SK-N-SH (cell line): ENCODE measurements around the gene GALNT1. TPM values are rescaled to one million over a fixed set of nuclear protein-coding genes. Genes with fewer than 3 reads are reported as not detected.

Experiments used
- CTCF ChIA-PET: fragments of 300-600, 350-600 bp; formaldehyde crosslinking; extraction: SDS; loops from one replicate; lab custom pipeline; 2021; lab: Yijun Ruan, JAX
- POLR2A ChIA-PET: fragments of 350-600 bp; sonication (Branson Sonifier 250); formaldehyde crosslinking; extraction: SDS; loops from one replicate; lab custom pipeline; 2020; ENCODE audit warnings: antibody characterized with exemption, inconsistent platforms; lab: Yijun Ruan, JAX
- DNase-seq: peaks from one replicate; pipeline ENCODE4 v3.0.0; 2012
- H2AFZ ChIP-seq: fragments of 200-600 bp; sonication (generic); 2 replicates; pipeline ENCODE4 v1.8.1; 2016; ENCODE audit warnings: antibody characterized with exemption, mild to moderate bottlenecking, low read depth
- H3F3A ChIP-seq: fragments of 200-600 bp; sonication (generic); replicated peaks from 2 replicates; pipeline ENCODE3; 2016; ENCODE audit warnings: antibody characterized with exemption, mild to moderate bottlenecking; ENCODE audit not compliant: insufficient read depth
- H3K27ac ChIP-seq, 2 experiments: fragments of 200-500 bp in 1 of 2; fragments of 200-600 bp in 1 of 2; sonication (Bioruptor generic) in 1 of 2; sonication (generic), shearing (Covaris generic) in 1 of 2; 2 replicates each; pipeline versions ENCODE4 v1.5.1 to v1.6.1; 2014 to 2016; ENCODE audit warnings: low read depth in 2 of 2, inconsistent platforms in 1 of 2, low read length in 1 of 2, mild to moderate bottlenecking in 1 of 2, mixed read lengths in 1 of 2
- H3K27me3 ChIP-seq: fragments of 200-600 bp; sonication (generic), shearing (Covaris generic); 2 replicates; pipeline ENCODE4 v1.6.1; 2016; ENCODE audit warnings: mixed run types; ENCODE audit not compliant: insufficient read depth
- H3K36me3 ChIP-seq, 2 experiments: fragments of 200-500 bp in 1 of 2; fragments of 200-600 bp in 1 of 2; sonication (Bioruptor generic) in 1 of 2; sonication (generic) in 1 of 2; replicated peaks in 1 of 2; 2 replicates each; pipeline versions ENCODE3 to v1.5.1; 2014 to 2016; ENCODE audit warnings: low read length in 1 of 2, mild to moderate bottlenecking in 1 of 2; ENCODE audit not compliant: insufficient read depth in 2 of 2, control insufficient read depth in 1 of 2
- H3K4me1 ChIP-seq, 2 experiments: fragments of 200-500 bp in 1 of 2; fragments of 200-600 bp in 1 of 2; sonication (Bioruptor generic) in 1 of 2; sonication (generic), shearing (Covaris generic) in 1 of 2; 2 replicates each; pipeline versions ENCODE4 v1.5.1 to v1.6.1; 2014 to 2016; ENCODE audit warnings: low read depth in 1 of 2, low read length in 1 of 2, mixed run types in 1 of 2; ENCODE audit not compliant: insufficient read depth in 2 of 2, control insufficient read depth in 1 of 2
- H3K4me2 ChIP-seq: fragments of 200-600 bp; sonication (generic), shearing (Covaris generic); 2 replicates; pipeline ENCODE4 v1.6.1; 2017; ENCODE audit warnings: mixed run types
- H3K4me3 ChIP-seq, 2 experiments: fragments of 200-500 bp in 1 of 2; fragments of 200-600 bp in 1 of 2; sonication (Bioruptor generic) in 1 of 2; sonication (generic), shearing (Covaris generic) in 1 of 2; 2 replicates each; pipeline versions ENCODE4 v1.5.1 to v1.8.1; 2014 to 2016; ENCODE audit warnings: low read depth in 2 of 2, inconsistent platforms in 1 of 2, low read length in 1 of 2, mild to moderate bottlenecking in 1 of 2, mixed read lengths in 1 of 2, moderate library complexity in 1 of 2
- H3K79me2 ChIP-seq: fragments of 200-600 bp; sonication (generic); 2 replicates; pipeline ENCODE4 v1.8.1; 2017; ENCODE audit warnings: mild to moderate bottlenecking; ENCODE audit not compliant: insufficient read depth
- H3K9ac ChIP-seq: fragments of 200-600 bp; sonication (generic); 2 replicates; pipeline ENCODE4 v1.6.1; 2017; ENCODE audit warnings: mixed run types
- H3K9me2 ChIP-seq: fragments of 200-600 bp; sonication (generic); 2 replicates; pipeline ENCODE4 v1.6.1; 2017; ENCODE audit warnings: mixed run types
- H3K9me3 ChIP-seq: fragments of 200-600 bp; sonication (generic); 2 replicates; pipeline ENCODE4 v1.6.1; 2017; ENCODE audit warnings: mixed run types, mild to moderate bottlenecking, moderate library complexity
- H4K20me1 ChIP-seq: fragments of 200-600 bp; sonication (generic); 2 replicates; pipeline ENCODE4 v1.6.1; 2017; ENCODE audit warnings: mild to moderate bottlenecking, mixed run types; ENCODE audit not compliant: insufficient read depth
- CHD2 ChIP-seq: fragments of 150-350 bp; IDR thresholded peaks from 2 replicates; pipeline ENCODE4 v1.6.1; 2018; ENCODE audit warnings: low read length; ENCODE audit not compliant: partially characterized antibody
- EZH2phosphoT487 ChIP-seq: fragments of 200-600 bp; sonication (generic); IDR thresholded peaks from 2 replicates; pipeline ENCODE4 v1.6.1; 2017; ENCODE audit warnings: low read depth, mixed run types, mild to moderate bottlenecking, antibody characterized with exemption, moderate library complexity, borderline replicate concordance
- FOXJ3 ChIP-seq: sonication (generic); formaldehyde crosslinking; IDR thresholded peaks from 2 replicates; pipeline ENCODE4 v1.5.1; 2020; ENCODE audit warnings: mild to moderate bottlenecking, missing genetic modification reagents
- FOXM1 ChIP-seq: IDR thresholded peaks from 2 replicates; pipeline ENCODE4 v1.4.0; 2012; ENCODE audit warnings: low read depth, mild to moderate bottlenecking
- JUND ChIP-seq: IDR thresholded peaks from 2 replicates; pipeline ENCODE4 v1.4.0; 2012
- MXI1 ChIP-seq: IDR thresholded peaks from 2 replicates; pipeline ENCODE4 v1.6.1; 2012; ENCODE audit warnings: mild to moderate bottlenecking, low read depth, low read length, improper control_type of control experiment
- PBX3 ChIP-seq: IDR thresholded peaks from 2 replicates; pipeline ENCODE4; 2012
- RAD21 ChIP-seq: IDR thresholded peaks from 2 replicates; pipeline ENCODE4 v1.6.1; 2012; ENCODE audit warnings: mild to moderate bottlenecking, low read length
- RXRA ChIP-seq: IDR thresholded peaks from 2 replicates; pipeline ENCODE4 v1.4.0; 2012; ENCODE audit warnings: low read depth, mild to moderate bottlenecking, borderline replicate concordance
- SIN3A ChIP-seq: IDR thresholded peaks from 2 replicates; pipeline ENCODE4 v1.6.1; 2012; ENCODE audit warnings: low read depth, mild to moderate bottlenecking, low read length, moderate library complexity, borderline replicate concordance
- SMC3 ChIP-seq: IDR thresholded peaks from 2 replicates; pipeline ENCODE4 v1.6.1; 2012; ENCODE audit warnings: low read depth, low read length, improper control_type of control experiment
- TAF1 ChIP-seq: IDR thresholded peaks from 2 replicates; pipeline ENCODE4 v1.6.1; 2012; ENCODE audit warnings: low read depth, mild to moderate bottlenecking, low read length, moderate library complexity, borderline replicate concordance
- USF1 ChIP-seq: IDR thresholded peaks from 2 replicates; pipeline ENCODE4 v1.4.0; 2012; ENCODE audit warnings: low read depth, borderline replicate concordance
- YY1 ChIP-seq: IDR thresholded peaks from 2 replicates; pipeline ENCODE4 v1.4.0; 2012; ENCODE audit warnings: low read depth, mild to moderate bottlenecking
- WGBS: methylation state at CpG from one replicate; pipeline ENCODE4 v1.1.6; 2017; ENCODE audit warnings: low lambda C conversion rate; 5-methylcytosine and 5-hydroxymethylcytosine counted together
- polyA plus RNA-seq, 3 experiments: library from polyadenylated mRNA; depleted of rRNA; stranded (reverse); fragments of >200 nt; gene quantifications; 2 replicates each; pipeline ENCODE4 v1.2.3, GENCODE V29; 2012

Gene GALNT1
- polyA plus RNA-seq, 1 of the 3 experiments (the other 2 are of a cell fraction), result 15.7 TPM

DNA sequence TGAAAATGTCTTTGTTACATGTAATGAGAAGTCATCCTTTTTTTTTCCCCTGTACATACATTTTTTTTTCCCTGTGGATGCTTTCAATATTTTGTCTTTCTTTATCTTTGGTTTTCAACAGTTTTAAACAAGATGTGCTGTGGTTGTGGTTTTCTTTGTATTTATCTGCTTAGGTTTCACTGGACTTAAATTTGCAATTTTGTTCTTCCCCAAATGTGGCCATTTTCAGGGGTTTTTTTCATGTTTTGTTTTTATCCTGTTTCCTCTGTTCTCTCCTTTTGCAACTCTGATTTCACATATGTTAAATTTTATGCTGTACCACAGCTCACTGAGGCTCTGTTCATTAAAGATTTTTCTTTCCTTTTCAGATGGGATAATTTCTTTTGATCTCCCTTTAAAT, 41.7 kb downstream of the GALNT1 start:
- Histone ChIP-seq H3K9ac (no peak overlapping the region), H3F3A (no peaks in the 10 kb centered on the region), H3K36me3 (no peaks in the 10 kb centered on the region), H3K27ac (no peak overlapping the region), H3K79me2 (peaks cover 59% of the 10 kb centered on the region), H3K27me3 (no peaks in the 10 kb centered on the region), H3K9me2 (no peaks in the 10 kb centered on the region), H3K4me2 (no peak overlapping the region), H3K4me1 (peaks cover 0 to 10% of the 10 kb centered on the region in 2 experiments; a peak in 2 of 4 replicates), H2AFZ (no peak overlapping the region), H3K9me3 (no peaks in the 10 kb centered on the region), H3K4me3 (no peak overlapping the region), H4K20me1 (no peaks in the 10 kb centered on the region; the same call in none of the 2 replicates)
- POLR2A ChIA-PET, result no interaction called here
- CTCF ChIA-PET, result no interaction called here
- no peak for DNase-seq
- TF ChIP-seq PBX3 (no peak), TAF1 (no peak), FOXJ3 (CRISPR knock-in tag) (no peak), SMC3 (no peak), YY1 (no peak)

- H3K36me3 ChIP-seq, result no peaks in the 10 kb centered on the region
- no peak for TF ChIP-seq MXI1
- no peak for TF ChIP-seq USF1
- no peak for TF ChIP-seq YY1
- TF ChIP-seq RAD21, result no peak
- TF ChIP-seq CHD2, result no peak
- TF ChIP-seq JUND, result no peak
- no peak for TF ChIP-seq RXRA
- no peak for TF ChIP-seq FOXM1
- no peak for TF ChIP-seq SIN3A
- TF ChIP-seq EZH2phosphoT487, result no peak
- WGBS, result 91% methylated on average over 1 of the region's 1 CpG
- no peak overlapping the region for H3K4me2 ChIP-seq
- no peak overlapping the region for H3K9ac ChIP-seq
- no peaks in the 10 kb centered on the region for H3F3A ChIP-seq
- no peaks in the 10 kb centered on the region for H3K27me3 ChIP-seq
- no peaks in the 10 kb centered on the region; the same call in none of the 2 replicates for H4K20me1 ChIP-seq
- H3K9me3 ChIP-seq, result no peaks in the 10 kb centered on the region
- ChIA-PET CTCF (no interaction called here), POLR2A (no interaction called here)
- no peak overlapping the region for H3K27ac ChIP-seq
- H3K9me2 ChIP-seq, result no peaks in the 10 kb centered on the region
- H3K4me1 ChIP-seq, result peaks cover 0 to 3% of the 10 kb centered on the region in 2 experiments; a peak in 2 of 4 replicates
- peaks cover 59% of the 10 kb centered on the region for H3K79me2 ChIP-seq
- H2AFZ ChIP-seq, result no peak overlapping the region
- DNase-seq, result no peak
- H3K4me3 ChIP-seq, result no peak overlapping the region
These were observed 42.6 kb downstream of the GALNT1 start for GRCh38 chr18:35624146-35624545.
